CD4-positive, alpha-beta T cell treated with Interferon alpha-2 for 1 hour (primary cell): ENCODE data around the gene DMBX1.

Experiments used
- DNase-seq, 2 donors: peaks; one replicate each; pipeline ENCODE4 v3.0.0-alpha.2; 2020 to 2022

Gene DMBX1

DNA sequence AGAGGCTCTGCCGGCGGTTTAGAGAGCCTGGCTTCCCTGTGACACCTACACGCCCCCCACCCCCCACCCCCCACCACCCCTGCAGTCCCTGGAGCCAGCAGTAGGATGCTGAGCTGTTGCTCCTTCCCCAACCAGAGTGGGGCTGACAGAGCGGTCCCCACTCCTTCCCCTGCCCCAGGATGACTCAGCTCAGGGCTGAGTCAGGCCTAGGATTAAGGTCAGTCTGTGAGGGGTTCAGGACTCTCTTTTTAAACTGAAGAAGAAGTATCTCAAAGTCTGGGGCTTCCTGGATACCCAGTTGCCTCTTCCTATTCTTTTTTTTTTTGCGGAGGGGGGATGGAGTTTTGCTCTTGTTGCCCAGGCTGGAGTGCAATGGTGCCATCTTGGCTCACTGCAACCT, 19.1 kb downstream of the DMBX1 start:
- DNase-seq = no peak

DNA sequence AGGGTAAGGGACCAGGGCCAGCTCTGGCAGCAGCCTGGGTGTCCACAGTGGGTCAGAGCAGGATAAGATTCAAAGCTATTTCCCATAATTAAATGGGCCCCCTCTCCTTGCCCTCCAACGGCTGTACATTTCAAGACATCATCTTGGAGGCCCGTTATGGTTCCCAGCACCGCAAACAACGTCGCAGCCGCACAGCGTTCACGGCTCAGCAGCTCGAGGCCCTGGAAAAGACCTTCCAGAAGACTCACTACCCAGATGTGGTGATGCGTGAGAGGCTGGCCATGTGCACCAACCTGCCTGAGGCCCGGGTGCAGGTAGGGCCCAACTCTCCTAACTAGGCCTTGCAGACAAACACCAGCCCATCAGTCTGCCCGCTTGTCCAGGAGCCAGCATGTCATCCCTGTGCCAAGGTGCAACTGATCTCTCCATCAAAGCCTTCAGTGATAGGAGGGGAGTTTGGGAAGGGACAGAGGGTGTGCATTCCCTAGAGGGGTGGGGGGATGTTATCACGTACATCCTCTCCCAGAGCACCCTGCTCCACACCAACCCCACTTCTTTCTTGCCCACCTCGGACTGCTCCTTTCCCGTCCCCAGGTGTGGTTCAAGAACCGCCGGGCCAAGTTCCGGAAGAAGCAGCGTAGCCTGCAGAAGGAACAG, 20.8 kb downstream of the DMBX1 start:
- DNase-seq = no peak

DNA sequence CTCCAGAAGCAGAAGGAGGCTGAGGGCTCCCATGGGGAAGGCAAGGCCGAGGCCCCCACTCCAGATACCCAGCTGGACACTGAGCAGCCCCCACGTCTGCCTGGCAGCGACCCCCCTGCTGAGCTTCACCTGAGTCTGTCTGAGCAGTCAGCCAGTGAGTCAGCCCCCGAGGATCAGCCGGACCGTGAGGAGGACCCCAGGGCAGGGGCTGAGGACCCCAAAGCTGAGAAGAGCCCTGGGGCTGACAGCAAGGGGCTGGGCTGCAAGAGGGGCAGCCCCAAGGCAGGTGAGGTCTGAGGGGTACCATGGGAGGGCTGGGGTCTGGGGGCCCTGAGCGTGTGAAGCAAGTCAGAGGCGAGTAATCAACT, 21.3 kb downstream of the DMBX1 start:
- DNase-seq = no peak

DNA sequence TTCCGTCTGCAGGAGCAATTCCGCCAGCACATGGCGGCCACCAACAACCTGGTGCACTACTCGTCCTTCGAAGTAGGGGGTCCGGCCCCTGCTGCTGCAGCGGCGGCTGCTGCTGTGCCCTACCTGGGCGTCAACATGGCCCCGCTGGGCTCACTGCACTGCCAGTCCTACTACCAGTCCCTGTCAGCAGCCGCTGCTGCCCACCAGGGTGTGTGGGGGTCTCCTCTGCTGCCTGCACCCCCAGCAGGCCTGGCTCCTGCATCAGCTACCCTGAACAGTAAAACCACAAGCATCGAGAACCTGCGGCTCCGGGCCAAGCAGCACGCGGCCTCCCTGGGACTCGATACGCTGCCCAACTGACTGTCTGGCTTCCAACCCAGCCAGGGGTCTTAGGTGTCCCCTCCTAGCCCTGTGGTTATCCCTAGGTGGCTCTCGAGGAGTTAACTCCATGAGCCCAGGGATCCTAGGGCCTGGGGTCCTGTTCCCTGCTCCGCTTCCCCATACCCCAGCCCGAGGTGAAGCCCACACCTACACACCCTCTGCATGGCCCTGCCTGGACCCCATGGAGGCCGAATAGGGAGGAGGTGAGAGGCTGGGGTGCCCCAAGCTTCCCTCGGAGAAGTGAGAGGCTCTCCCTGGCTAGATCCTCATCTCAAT, 22.6 kb downstream of the DMBX1 start:
- DNase-seq = no peak

DNA sequence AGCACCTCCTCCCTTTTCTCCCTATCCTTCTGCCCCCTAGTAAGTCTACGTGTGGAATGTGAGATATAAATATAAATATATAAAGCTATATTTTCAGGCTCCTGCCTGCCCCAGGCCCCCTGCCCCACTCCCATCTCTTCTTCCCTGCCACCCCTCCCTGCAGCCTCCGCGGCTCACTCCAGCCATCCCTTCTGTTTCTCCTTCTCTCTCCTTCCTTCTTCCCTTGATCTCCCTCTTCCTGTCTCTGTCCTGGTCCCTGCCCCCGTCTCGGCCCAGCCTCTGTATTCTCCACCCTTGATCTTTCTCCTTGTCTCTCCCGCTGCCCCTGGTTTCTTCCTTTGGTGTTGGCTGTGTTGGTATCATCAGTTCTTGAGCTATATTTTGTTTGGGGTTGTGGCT, 23.2 kb downstream of the DMBX1 start:
- DNase-seq = no peak

DNA sequence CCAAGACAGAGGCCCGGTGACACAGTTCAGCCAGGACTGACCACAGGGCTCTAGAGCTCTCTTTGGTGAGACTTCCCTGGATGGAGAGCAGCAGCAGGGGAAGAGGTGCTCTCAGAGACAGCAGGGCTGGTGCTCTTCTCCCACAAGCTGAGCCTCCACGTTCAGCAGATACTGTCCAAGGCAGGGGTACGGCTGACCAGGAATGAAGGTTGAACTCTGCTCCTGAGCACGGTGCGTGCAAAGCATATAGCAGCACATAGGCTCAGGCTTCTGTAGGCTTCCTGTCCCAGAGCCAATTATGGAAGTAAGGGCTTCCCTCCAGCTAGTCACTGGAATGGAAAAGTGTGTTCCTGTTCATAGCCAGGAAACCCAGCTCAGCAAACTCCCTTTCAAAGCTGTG, 23.9 kb downstream of the DMBX1 start:
- no peak for DNase-seq

DNA sequence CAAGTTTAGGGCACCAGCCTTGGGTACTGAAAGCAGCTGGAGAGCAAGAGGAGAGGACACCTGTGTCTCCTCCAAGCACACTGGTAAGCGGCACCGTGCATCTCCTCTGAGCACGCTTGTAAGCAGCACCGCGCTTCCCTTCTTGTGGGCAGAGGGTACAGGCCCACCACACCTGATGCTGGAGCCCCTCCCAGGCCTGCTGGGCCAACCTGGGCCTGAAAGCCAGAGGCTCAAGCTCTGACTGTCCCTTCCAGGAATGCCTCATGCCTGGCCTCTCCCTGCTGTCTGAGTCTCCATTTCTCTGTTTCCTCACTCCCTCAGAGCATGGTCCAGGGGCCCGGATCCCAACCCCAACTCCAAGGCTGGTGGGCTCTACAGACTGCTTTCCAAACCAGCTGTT, 25.9 kb downstream of the DMBX1 start:
- DNase-seq = no peak

DNA sequence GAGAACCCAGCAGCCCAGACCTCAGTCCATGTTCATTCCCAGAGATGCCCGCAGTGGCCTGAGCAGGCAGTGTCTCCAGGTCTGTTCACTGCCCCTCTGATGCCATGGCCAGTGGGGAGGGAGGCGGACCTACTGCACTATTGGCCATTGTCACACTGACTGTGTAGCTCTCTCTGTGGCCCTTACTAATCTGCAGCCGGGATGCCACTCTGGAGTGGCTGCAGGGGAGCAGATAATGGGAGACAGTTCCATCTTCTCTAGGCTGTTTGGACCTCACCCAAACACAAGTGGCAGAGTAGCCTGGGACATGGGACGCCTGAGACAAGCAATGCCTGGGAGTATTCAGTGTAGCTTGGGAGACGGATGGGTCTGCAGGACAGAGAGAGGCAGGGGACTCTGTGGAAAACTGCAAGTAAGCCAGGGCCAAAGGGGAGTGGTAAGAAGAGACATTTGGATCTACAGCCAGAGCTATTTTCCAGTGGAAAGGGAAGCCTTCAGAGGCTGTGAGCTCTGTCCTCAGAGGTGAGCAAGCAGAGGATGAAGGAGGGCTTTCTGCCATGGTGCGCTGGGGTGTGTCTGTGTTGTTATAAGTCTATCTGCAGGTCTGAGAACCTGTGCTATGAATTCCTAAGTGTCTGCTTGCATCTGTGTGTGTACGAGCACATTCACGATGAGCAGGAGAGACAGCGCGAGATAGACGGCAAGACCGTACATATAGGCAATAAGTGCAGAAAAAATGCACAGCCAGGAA, 26.7 kb downstream of the DMBX1 start:
- no peak for DNase-seq

DNA sequence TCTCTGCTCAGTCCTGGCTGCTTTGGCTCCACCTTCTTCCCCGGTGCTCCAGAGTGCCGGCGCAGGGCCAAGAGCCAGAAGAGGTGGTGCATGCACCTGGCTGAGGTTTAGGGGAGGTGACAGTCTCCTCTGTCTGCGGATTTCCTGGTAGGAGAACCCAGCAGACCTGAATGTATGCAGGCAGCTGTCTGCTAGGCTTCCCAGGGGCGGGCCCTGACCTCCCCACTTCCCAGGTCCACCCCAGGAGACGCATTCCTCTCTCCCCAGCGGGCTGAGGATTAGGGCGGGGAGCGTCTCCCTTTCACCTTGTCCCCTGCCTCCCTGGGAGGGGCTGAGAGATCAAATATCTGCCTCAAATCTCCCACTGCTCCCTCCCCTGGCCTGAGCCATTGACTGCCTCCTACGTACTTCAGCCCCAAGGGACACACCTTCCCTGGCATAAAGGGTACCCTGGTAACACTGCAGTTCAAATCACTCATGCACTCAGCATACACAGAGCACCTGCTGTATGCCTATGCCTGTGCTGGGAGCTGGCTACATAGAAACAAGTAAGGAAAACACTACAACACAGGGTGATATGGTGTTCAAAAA, 27.5 kb downstream of the DMBX1 start:
- no peak for DNase-seq

DNA sequence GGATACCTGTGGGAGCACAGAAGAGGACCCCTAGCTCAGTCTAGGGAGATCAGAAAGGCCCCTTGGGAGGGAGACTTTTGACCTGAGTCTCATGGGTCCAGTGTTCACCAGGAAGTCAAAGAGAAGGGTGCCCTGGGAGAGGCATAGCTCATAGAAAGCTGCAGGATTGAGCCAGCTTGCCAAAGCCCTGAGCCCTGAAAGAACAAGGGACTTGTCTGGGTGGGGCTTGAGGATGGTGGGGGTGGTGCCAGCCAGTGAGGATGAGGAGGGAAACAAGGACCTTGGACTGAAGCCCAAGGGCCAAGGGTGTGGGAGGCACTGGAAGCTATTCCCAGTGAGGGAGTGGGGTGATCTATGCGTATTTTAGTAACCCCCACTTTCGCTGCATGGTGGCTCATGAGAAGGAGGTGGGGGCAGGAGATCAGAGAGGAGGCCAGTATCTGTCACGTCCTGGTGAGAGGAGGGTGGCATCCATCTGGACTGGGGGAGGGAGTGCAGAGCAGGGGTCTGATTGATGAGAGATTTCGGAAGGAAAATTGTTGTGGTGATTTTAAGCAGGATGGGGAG, 28.4 kb downstream of the DMBX1 start:
- DNase-seq = no peak

DNA sequence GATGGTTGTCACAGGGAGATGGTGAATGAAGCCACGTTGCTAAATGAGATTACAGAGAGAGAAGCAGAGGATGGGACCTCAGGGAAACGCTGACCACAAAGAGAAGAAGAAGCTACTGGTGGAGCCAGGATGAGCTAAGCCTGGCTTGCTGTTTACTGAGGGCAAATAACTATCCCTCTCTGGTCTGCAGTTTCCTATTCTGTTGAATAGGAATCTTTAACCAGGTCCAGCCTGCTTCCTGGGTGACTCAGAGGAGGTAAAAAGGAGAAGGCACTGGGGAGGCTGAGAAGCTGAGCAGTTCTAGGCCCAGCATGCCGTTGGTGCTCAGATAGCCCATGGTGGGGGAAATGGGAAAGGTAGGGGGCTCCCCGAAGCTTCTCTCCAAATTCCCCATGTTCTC, 29.6 kb downstream of the DMBX1 start:
- DNase-seq = no peak

DNA sequence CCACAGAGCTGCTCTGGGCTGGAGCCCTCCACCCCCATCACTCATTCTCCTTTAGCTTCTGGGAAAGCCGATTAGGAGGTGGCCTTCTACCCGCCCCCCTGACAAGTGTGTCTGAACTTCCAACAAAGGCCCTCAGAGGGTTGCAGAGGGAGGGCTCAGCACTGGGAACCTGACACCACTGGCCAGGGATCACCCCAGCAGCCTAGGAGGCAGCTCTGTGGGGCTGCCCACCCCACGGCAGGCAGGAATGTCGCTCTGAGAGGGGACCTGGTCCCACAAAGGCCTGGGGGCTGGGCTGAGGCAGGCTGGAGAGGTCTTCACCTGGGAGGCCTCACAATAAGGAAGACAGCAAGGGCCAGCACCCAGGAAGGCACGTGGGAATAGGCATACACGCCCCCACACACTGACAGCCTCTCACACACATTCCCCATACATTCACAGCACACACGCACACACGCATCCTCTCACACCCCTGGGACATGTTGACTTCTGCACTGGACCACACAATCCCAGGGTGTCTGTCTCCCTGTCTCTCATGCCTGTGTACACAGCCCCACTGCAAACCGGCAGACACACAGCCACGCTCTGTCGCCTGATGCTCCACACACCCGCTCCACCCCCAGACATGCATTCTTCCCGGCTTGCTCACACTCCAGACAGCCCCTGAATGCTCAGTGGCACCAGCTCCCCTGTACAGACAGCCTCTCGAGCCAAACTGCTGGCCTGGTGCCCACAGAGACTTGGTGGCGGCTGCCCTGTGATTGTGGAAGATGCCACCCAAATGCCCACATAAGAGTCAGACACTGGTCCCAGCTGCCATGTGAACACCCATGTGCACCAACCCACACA, 30.7 kb downstream of the DMBX1 start:
- DNase-seq = no peak

DNA sequence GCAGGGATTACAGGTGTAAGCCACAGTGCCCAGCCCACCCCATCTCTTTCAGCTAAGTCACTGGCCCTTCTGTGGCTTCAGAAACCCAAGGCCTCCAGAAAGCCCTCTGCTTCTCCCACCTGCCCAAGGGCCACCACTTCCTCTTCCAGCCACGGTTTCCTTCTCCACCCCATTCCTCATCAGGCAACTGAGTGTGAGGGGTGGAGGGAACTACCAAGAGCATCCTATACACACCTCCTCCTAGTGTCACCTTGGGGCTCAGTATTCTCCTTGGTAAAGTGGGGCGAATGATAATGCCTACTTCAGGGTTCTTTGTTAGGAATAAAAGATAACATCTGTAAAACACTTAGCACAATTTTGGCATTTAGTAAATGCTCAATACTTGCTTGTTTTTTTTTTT, 31.8 kb downstream of the DMBX1 start:
- no peak for DNase-seq

DNA sequence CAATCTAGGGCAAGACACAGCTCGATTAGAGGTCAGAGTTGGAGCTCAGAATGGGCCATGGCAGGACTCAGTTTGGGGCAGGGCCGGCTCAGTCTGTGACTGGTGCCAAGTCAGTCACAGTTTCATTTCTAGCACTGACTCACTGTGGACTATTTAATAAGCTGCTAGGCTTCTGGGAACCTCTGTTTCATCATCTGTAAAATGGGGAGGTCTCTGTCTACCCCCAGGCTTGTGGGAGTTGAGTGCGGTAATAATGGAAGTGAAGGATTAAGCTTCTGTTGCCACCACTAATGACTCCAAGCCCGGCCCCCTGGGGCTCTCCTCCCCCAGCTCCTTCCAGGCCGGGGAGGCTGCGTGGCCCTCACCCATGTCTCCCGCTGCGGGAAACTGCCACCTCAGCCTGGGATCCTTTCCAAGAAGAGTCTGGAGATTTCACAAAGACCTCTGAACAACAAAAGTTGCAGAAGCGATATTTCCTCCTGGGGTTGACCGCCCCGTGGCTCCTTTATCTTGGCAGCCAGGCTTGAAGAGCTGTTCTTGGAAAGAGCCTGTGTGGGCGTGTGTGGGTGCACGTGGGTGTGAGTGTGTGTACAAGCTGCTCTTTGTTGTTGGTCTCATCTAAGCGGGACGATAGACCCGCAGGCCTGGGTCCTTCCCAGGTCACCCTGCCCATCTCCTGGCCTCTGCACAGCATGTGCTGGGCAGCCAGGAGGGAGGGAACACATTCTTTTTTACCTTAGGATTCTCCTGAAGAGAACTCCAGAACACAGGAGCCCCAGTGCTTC, 32.7 kb downstream of the DMBX1 start:
- no peak for DNase-seq

DNA sequence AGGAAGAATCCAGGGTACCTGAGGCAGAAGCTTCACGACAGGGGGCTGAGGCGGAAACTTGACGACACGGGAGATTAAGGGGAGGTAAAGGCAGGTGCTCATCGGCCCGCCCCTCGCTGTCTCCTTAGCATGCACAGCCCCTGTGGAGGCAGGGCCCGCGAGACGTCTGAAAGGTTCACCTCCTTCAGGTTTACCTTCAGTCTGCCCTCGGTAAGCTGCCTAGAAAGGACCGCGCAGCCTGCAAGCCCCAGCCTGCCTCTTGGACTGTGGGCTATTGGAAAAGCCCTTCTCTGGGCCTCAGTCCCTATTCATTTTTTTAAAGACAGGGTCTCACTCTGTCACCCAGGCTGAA, 33.3 kb downstream of the DMBX1 start:
- no peak for DNase-seq

DNA sequence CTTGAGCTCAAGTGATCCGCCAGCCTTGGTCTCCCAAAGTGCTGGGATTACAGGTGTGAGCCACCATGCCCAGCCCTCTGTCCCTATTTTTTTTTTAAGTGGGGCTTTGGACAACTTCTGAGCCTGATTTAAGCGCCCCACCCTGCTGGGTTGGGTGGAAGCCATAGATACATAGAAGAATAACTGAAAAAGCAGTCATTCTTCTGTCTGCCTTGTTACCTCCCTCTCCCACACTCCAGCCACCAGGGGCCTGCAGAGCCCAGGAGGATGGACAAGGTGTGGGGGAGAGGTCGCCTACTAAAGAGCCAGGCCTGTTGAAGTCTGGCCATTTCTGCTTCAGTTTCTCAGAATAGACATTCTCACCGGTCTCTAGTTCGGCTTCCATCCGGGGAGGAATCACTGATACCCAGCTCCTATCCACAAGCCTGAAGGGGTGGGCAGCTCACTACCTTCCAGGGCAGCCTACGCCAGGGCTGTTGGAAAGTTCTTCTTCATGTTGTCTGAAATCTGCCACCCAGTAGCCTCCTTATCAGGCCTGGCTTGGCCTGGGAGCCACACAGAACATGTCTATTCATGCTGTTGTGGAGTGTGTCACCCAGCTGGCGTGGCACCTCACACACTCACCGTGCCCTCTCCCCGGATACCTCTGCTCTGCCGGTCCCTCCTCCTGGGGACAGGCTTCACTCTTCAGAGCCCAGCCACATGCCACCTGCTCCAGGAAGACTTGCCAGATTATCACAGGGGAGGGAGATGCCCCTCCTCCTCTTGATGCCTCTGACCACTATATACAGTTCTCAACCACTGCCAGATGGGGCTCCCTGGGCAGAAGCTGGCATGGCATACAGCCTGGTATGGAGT, 34.1 kb downstream of the DMBX1 start:
- no peak for DNase-seq

DNA sequence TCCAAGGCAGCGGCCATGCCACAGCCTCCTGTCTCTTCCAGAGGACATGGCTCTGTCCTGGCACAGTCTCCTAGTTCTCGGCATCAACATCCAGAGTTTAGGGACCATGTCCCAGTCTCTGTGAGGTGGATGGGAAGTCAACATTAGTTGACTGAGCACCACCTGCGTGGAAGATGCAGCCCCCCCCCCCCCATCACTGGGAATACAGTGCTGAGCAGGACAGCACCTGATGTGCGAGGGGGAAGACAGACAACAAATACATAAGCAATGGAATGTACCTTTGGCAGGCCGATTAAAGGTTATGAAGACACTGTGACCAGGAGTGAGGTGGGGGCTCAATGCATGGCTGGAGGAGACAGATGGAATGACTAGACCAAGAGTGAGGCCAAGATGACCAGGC, 35.2 kb downstream of the DMBX1 start:
- DNase-seq = no peak

DNA sequence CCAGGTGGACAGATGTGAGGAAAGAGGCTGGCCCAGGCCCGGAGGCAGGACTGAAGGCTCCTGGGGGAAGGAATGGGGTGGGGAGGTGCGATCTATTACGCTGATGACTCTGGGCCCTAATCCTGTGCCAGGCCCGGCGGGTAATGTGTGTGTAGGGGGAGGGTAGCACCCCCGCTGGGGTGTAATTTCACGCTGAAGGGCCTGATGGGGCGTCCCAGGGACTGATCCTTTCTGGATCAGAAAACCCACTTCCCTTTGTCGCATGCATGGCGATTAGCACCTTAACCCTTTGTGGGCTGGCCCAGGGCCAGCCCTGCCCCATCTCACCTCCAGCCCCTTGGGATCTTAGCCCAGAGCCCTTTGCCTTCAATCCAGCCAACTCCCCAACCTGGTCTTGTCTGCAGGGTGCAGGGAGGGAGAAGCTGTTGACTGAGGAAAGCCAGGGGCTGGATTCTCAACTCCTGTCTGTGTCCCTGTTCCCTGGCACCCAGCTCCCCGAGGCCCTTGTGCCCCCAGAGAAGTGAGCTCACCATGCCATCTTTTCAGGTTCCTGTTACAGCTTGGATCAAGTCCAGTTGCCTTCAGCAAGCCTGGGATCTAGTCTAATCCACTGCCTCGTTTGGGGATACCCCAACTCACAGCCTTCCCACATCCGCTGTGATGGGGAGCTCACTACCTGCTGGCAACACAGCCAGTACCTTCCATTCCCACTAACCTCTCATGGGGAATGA, 35.8 kb downstream of the DMBX1 start:
- DNase-seq = no peak

DNA sequence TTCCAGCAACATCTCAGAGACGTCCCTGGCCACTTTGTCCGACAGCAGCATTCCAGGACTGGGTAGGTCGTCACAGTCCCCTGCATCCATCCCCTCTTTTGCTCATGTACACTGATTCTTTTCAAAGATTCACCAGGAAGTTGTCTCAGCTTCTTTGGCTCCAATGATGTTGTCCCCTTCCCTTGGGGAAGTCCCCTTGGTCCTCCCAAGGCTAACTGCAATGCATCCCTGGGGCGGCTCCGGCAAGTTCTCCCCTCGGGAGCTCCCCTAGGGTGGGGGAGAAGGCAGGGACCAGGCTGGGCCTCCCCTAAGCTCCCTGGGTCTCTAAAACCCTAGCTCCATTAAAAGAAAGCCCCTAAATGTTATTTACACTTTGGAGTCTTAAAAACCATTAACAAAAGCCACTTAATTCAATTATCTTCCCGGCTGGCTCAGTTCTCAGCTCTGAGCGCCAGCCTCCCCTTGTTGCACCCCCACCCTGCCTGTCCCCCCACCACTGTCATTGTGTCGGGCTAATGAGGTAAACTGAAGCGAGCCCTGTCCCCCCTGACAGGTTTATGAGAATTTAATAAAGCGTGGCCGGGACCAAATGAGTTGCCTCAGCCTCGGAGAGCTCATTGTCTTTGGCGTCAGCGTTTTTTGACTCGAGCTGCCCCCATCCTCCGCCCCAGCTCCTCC, 36.5 kb downstream of the DMBX1 start:
- DNase-seq = no peak
